ENCODE data around the gene FARP1.
"Not testable (repeated sequence)": the region's sequence is repeated elsewhere in the genome, so short reads cannot be mapped to it uniquely, and the experiment has no call there.

FARP1 gene

DNA sequence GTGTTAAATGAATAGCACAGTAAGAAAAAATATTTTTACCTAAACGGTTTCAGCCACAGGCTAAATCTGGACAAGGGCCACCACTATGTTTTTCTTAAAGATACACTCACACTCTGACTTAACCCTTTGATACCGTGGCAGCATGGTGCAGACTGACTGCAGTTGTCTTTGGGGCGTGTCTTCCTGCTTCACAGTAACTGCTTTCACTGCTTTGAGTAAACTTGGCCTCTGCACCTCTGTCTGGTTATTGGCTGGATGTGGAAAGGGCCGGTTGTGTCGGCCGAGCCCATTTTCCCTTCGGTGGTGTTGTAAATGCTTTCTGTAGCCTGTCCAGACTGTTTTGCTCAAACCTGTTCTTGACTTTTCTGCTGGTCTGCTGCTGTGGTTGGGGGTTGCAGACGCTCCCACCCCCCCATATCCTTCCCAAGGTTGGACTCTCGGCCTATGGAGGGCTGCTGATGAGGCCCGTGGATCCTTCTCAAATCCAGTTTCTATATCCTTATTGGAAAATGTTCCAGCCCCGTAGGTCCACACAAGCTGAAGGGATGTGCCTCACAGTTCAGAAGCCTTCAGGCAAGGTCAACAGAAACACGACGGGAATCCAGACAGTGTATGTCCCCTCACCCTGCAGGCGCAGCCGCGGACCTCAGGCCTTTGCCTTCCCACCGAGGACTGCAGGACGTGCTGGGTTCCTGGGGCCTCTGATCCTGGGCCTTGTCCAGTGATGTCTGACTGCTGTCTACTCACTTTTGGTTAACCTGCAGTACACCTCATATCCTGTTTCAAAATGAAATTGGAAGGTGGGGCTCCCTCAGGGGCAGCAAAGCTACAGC lies 124.4 kb downstream of the FARP1 start:
- no peak for DNase-seq

DNA sequence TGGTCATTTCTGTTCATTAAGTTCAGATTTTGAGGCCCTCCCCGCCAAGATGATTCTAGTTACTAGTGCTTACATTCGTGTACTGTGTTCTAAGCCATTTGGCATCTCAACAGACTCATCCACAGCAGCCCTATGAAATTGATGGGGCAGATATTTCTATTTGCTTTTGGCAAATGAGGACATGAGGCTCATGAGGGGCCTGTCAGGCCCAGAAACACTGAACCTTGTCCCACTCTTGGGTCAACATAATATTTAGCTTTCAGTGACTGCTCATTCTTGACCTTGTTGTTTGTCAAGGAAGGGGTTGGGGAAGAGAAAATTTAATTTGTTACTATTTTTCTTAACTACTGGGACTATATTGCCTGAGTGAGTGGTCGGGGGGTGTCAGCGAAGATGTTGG lies 126.5 kb downstream of the FARP1 start:
- DNase-seq, result no peak

- DNase-seq, result no peak
Observed at GRCh38 chr13:98270819-98271218, 127.9 kb downstream of the FARP1 start.

GRCh38 chr13:98271646-98272045 lies 128.8 kb downstream of the FARP1 start:
- not testable (repeated sequence) for DNase-seq

- DNase-seq, result no peak
Observed at GRCh38 chr13:98272549-98272948, 129.7 kb downstream of the FARP1 start.

GRCh38 chr13:98273067-98273823 lies 130.4 kb downstream of the FARP1 start:
- no peak for DNase-seq

DNA sequence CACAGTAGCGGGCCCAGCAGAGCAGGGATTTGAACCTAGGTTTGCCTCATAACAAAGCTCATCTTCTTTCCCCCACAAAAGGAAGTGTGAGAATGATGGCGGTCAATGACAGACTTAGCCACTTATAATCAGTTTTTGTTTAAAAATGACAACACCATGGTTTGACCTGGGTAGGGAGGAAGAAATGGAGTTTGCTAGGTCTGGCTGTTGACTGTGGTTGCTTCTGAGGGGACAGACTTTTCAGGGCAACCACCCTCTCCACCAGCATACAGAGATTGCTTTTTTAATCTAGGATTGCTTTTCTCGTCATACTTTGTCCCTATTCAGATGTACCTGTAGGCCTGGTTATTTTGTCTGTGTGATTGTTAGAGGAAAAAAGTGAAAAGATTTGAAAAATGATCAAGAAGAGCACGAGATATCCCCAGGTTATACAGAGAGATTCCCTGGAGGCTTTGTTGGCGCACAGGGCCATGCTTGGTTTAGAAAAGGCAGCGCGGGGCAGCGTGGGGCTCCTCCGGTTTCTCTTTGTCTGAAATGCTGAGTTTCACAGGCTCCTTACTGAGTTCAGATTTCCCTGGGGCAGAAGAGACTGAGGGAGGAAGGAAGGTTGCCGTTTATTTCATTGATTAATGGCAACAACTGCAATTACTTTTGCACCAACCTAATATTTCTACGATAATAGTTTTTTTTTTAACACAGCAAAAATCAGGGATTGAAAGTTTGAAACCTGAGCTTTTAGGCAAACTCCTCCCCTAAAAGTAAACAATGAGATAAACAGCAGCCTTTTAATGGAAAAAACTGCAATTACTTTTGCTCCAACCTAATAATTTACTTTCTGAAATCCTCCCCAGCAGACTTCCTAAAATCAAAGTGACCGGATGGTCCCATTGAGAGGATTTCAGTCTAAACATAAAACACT lies 131.2 kb downstream of the FARP1 start:
- DNase-seq, result no peak

- DNase-seq, result no peak
Observed at GRCh38 chr13:98274921-98275487, 132.1 kb downstream of the FARP1 start.

GRCh38 chr13:98275681-98276171 lies 132.8 kb downstream of the FARP1 start:
- DNase-seq, result no peak

DNA sequence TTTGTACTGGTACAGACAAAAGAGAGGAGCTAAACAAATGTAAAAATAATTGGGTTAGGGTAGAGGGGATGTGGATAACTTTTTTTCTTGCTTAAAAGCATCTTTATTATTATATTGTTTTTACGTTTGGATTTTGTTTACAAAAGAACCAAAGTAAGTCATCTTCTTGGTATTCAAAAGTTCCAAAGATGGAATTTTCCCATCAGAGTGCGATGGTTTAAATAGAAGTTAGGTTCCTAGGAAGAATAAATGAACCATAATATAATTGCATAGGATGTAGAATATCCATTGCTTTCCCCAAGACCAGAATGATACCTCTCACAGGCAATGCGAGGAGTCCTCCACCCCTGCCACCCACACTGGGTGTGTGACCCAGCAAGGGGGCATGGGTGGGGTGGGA lies 133.6 kb downstream of the FARP1 start:
- DNase-seq, result no peak

DNA sequence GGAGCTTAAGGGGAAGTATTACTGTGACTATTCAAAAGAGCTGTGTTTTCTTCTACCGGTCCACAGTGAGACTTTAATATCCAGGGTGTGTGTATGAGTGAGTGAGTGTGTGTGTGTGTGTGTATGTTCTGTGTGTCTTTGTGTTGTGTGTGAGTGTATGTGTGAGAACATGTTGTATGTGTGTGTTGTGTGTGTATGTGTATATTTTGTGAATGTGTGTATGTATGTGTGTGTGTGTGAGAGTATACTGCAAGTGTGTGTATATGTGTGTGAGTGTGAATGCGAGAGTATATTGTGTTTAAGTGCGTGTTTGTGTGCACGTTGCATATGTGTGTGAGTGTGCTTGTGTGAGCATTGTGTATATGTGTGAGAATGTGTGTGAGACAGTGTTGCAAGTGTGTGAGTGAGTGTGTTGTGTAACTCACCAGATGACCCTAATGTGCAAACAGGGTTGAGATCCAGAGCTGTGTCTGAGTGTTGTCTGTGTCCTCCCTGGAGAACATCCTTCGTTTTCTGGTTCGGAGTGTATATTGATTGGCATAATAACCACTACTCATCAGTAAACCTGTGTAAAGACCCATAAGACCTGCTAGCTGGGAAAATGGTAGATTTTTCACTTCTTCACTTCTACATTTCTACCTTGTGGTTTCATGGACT lies 135.3 kb downstream of the FARP1 start:
- DNase-seq, result no peak

DNA sequence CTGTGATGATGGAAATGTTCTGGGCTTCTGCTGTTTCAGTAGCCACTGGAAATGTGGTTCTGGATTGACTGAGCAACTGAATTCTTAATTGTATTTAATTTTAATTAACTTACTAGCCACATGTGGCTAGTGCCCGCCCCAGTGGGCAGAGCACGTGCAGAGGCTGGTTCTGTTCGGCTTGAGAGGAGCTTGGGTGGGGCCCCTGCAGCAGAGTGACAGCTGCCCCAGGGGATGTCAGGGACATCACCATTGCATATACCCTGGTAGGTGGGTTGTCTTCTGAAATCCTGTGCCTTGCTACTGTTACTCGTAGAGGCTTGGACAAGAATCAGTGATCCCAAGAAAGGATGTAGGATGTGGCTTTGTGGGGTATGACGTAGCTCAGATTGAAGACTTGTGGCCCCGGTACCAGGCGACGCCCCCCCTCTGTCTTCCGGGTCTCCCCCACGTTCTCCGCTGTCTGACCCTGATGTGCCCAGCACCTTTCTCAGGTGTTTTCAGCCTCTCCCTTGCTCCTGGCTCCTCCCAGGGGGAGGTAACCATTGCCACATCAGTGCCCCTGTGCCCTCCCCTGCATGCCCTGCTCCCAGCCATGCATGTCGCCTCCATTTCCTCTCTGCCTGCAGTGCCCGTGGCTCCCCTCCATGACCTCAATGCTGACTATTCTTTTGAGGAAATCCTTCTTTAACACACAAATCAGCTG lies 136.7 kb downstream of the FARP1 start:
- no peak for DNase-seq

GRCh38 chr13:98280176-98280510 lies 137.2 kb downstream of the FARP1 start:
- no peak for DNase-seq

DNA sequence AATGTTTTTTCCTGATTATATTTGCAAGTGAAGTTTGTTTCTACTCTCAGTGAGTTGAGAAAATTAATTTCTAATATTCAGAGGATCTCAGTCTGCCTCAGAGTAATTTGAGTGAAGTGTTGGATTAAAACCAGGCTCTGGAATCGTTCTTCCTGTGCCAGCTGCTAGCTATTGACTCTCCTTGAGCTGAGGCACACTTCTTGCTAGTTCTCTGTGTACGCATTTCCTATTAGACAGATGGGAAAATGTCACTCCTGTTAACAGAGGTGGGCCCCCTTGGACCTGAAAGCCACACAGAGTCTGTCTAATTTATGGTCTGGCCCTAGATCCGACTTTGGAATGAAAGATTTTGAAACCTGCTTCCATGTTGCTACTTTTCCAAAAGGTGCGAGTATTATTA lies 141.8 kb downstream of the FARP1 start:
- DNase-seq, result no peak

- DNase-seq, result no peak
Observed at GRCh38 chr13:98285317-98285716, 142.4 kb downstream of the FARP1 start.

DNA sequence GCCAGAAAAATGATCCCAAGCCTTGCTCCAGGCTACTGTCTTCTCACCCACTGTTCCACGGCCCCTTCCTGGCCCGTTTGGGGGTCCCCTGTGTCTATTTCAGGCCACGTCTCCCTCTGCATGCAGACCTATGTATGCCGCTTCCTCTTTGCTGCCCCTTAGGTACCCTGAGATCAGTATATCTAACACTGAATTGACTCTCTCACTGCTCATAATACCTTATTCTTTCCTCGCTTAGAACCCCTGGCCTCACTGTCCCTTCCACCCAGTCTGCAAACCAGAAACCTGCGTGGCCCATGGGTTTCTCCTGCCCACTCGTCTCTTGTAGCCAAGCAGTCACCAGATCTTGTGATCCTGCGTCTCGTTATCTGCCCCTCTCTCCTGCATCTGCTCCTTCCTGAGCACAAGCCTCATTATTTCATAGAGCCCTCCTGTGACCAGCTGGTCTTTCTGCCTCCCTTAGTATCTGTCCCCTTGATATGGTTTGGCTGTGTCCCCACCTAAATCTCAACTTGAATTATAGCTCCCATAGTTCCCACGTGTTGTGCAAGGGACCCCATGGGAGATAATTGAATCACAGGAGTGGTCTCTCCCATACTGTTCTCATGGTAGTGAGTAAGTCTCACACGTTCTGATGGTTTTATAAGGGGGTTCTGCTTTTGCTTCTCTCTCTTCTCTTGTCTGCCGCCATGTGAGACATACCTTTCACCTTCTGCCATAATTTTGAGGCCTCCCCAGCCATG lies 143.1 kb downstream of the FARP1 start:
- DNase-seq, result no peak

GRCh38 chr13:98286799-98287198 lies 143.9 kb downstream of the FARP1 start:
- no peak for DNase-seq

GRCh38 chr13:98288211-98288610 lies 145.3 kb downstream of the FARP1 start:
- no peak for DNase-seq

GRCh38 chr13:98289339-98289945 lies 146.5 kb downstream of the FARP1 start:
- DNase-seq, result no peak

- DNase-seq, result no peak
Observed at GRCh38 chr13:98290261-98290660, 147.4 kb downstream of the FARP1 start.
